Kasumi-1 (cell line): ENCODE results near the gene ANKRD28.
"Not testable (repeated sequence)": the region's sequence is repeated elsewhere in the genome, so short reads cannot be mapped to it uniquely, and the experiment has no call there.

ENCODE experiments used
- DNase-seq, 2 experiments: peaks; one replicate each; lab custom pipeline; 2025; lab: John Stamatoyannopoulos, UW

Gene ANKRD28

DNA sequence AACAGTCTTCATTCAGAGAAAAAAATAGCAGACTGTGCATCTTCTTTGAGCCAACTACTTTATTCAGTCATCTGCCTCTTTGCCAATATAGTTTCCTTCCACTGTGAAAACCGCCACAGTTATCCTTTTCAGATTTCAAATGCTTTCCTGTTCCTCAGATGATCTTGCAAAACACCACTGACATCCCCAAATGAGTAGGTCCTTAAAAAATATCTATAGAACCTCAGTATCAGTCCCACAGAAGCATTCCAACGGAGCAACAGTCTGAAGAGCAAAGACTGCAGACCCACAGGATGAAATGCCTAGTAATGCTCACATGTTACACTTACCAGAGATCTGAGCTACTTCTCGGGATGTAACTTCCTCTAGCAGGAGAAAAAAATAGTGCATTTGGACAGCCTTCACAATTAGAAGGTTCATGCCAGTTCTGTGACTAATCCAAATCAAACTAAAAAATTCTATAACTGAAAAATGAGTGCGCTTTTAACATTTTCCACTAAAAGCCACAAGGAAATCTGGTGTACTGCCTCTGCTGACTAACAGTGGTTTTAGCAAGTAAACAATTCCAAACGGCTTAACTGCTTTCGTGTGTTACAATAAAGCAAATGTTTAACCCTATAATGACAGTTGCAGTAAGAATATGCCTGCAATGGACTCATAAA, at the start of gene ANKRD28:
TSS of gene ANKRD28 (minus strand) at position 338 of the 662 bp plus-strand sequence. CDS start 1,458 bp downstream, outside the sequence.
- peak; percentile 95 for DNase-seq

DNA sequence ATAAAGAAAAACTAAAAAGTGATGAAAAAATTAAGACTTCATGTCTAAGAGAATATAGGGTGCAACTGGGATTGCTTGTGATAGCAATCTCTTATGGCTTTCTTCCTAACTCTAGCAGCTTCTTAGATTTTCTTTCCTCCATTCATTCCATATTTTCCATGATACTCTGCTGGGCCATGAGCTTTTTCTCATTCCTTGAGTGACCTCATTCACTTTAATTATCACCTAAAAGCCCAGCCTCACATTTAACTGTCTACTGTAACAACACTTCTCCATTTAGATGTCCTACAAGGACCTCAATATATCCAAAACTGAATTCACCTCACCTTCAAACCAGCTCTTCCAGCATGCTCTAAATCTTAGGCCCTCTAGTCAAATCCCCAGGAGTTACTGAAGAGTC, 49.5 kb upstream of the ANKRD28 start:
- DNase-seq, result no peak

DNA sequence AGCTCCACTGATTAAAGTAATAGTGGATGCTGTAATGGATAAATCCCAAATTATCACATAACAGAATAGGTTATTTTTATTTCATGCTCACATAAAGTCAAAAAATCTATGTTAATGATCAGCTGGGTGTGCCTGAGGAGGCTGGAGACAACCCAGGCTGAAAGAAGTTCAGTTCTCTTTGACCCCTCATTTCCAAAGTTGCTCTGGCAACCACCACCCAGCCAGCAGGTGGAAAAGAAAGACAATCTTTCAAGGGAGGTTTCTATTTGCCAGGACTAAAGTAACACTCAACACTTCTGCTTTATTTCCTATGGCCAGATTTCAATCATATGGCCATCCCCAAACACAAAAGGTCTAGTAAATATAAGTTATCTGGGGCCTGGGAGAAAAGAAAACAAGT, 48.8 kb upstream of the ANKRD28 start:
- no peak for DNase-seq

- no peak for DNase-seq
Observed at GRCh38 chr3:15845475-15845874, 47.7 kb upstream of the ANKRD28 start.

- no peak for DNase-seq
Observed at GRCh38 chr3:15844889-15845288, 47.1 kb upstream of the ANKRD28 start.

- not testable (repeated sequence) for DNase-seq
Observed at GRCh38 chr3:15841091-15841973, 43.6 kb upstream of the ANKRD28 start.

DNA sequence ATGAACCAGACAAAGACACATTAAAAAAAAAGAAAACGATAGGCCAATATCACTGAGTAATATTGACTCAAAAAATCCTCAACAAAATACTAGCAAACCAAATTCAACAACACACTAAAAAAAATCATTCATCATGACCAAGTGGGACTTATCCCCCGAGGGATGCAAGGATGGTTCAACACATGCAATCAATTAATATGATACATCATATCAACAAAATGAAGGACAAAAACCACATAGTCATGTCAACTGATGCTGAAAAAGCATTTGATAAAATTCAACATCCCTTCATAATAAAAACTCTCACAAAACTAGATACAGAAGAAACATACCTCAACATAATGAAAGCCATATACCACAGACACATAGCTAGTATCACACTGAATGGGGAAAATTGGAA, 41.8 kb upstream of the ANKRD28 start:
- DNase-seq, result no peak

DNA sequence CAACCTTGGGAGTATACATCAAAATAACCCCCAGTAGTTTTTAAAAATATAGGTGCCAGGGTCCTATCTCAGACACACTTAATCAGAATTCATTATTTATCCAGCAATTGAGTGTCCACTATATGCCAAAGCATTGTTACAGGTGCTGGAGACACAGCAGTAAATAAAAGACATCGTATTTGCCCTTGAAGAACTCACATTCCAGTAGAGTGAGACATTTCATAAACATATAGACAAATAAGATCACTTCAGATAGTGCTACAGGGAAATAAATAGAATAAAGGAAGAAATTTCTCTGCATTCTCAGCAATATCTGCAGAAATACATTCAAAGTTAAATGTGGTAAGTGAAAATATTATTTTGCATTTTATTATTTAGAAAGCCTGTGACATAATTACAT, 34.1 kb upstream of the ANKRD28 start:
- no peak for DNase-seq

DNA sequence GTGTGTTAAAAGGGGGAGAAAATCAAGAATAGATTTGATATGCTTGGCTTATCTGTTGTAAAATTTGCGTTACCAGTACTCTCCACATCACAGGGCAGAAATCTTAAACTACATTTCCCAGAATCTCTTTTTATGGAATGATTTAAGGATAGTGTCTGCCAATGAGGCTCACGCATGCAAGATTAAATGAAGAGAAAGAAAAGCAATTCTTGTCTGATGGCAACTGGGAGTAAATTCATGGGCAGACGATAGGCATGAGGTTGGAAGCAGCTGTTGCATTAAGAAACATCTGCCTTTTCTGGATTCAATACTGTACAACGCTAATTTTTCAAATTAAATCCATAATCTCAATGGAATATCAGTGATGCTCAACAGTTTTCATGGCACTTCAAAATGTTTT, 27.2 kb upstream of the ANKRD28 start:
- DNase-seq, result no peak

DNA sequence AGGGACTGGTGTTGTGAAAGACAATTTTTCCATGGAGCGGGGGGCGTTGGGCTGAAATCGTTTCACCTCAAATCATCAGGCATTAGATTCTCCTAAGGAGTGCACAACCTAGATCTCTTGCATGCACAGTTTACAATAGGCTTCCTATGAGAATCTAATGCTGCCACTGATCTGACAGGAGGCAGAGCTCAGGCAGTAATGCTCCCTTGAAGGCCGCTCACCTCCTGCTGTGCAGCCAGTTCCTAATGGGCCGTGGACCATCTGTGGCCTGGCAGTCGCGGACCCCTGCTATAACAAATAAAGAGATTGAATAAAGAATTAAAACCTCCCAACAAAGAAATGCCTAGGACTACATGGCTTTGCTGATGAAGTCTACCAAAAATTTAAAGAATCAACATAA, 25.3 kb upstream of the ANKRD28 start:
- no peak for DNase-seq

- no peak for DNase-seq
Observed at GRCh38 chr3:15822281-15822680, 24.5 kb upstream of the ANKRD28 start.

DNA sequence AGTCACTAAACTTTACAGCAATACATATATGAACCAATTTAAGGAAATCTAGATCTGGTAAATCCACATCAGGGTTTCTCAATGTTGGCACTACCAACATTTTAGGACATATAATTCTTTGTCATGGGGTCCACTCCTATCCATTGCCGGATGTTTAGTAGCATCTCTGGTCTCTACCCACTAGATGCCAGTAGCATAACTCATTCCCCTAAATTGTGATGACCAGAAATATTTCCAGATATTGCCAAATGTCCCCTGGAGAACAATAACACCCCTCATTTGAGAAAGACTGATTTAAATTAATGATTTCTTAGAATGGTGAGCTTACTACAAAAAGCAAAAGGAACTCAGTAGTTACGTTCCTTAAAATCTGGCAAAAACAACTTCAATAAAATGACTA, 23.1 kb upstream of the ANKRD28 start:
- no peak for DNase-seq

GRCh38 chr3:15819576-15819975, 21.8 kb upstream of the ANKRD28 start:
- no peak for DNase-seq

- DNase-seq, result no peak
Observed at GRCh38 chr3:15819043-15819442, 21.3 kb upstream of the ANKRD28 start.

GRCh38 chr3:15815696-15816095, 17.9 kb upstream of the ANKRD28 start:
- DNase-seq, result peak; percentile 30 to 46

DNA sequence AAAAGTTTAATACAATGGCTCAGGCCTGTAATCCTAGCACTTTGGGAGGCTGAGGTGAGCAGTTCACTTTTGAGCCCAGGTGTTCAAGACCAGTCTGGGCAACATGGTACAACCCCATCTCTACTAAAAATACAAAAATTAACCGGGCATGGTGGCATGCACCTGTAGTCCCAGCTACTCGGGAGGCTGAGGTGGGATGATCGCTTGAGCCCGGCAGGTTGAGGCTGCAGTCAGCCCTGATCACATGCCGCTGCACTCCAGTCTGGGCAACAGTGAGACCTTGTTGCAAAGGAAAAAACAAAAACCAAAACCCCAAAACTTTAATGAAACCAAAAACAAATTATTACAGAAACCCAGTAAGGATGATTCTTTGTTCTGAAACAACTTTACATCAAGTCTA, 15.3 kb upstream of the ANKRD28 start:
- DNase-seq, result not testable (repeated sequence)

GRCh38 chr3:15812183-15812582, 14.4 kb upstream of the ANKRD28 start:
- peak; percentile 55 to 69 for DNase-seq

DNA sequence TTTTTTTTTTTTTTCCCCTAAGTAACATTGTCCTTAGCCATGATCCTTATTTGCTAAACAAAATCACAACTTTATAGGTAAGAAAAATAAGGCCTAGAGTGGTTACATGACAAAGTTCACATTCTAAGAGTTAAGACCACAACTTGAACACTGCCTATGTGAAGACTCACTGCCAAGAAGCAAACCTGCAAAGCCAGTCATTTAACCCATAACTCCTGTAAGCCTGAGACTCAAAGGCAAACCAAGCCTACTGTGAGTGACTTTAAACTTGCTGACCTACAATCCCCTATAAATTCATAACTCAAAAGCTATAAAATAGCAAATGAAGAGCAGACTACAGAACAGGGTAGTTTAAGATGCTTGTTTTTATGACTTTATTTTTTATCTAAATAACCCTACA, 12.9 kb upstream of the ANKRD28 start:
- DNase-seq, result no peak

GRCh38 chr3:15809313-15809712, 11.5 kb upstream of the ANKRD28 start:
- DNase-seq, result no peak

DNA sequence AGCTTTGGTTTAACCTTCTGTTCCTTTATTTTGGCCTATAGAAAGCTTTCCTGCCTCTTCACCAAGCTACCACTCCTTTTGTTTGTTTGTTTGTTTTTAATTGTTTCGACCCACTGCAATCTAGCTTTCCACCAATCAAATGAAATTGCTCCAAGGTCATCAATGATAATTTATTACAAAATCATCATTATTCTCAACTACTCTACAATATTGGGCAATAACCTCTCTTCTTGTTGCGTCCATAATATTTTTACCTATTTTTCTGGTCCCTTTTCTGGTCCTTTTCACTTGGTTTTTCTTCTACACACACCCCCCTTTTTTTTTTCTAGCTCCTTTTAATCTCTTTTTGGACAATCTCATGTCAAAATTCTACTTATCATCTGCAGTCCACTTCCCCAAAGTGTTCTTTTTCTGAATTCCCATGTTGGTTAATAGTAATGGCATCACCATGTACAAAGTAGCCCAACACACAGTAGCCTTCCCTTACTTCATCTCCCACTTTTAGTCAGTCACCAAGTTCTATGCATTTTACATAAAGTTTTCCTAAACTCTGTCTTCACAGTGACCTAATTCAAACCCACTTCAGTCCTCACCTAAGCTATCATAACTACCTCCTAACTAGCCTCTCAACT, 11.0 kb upstream of the ANKRD28 start:
- no peak for DNase-seq

DNA sequence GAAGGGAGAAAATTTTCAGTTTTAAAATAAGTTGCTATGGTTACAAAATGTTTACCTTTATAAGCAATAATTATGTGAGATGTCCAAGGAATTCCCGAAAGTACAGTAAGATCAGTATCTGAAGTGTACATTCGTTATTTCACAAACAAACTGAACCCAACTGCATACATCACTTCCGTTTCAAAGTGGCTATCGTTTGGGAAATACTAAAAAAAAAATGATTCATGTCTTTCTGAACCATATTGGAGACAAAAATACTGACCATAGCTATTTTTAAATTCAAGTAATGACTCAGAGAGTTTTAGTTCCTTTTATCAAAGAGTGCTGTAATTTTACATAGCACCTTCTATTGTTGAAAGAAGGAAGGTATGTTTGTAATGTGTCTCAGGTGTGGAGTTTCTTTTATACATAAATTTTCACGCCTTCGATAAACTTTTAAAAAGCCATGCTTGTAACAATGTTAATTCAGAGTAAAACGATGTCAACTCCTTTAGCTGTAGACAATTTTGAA, 8.0 kb upstream of the ANKRD28 start:
- DNase-seq, result peak; percentile 63 to 64

DNA sequence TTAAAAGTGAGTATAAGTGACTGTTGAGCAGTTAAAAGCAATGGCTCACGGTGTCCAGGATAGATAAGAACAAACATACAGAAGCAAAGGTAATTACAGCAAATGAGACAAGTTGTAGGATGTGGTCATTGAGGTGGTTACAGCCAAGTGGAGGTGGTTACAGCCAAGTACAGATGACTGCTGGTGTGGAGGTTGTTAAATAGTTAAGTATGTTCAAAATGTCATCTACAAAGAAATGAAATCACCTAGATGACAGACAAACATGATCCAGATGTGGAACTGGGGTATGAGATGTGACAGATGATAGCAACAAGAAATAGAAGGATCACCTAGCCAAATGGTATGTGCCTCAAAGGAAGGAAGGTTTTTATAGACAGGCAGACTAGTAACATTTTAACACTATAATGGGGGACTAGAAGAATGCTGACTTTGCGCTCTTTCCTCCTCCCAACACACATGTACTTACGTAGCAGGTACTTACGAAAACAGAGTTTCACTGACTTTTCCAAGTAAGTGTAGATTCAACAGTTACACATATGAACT, 6.8 kb upstream of the ANKRD28 start:
- no peak for DNase-seq
